ENCODE results near the gene OTOP3.

DNA sequence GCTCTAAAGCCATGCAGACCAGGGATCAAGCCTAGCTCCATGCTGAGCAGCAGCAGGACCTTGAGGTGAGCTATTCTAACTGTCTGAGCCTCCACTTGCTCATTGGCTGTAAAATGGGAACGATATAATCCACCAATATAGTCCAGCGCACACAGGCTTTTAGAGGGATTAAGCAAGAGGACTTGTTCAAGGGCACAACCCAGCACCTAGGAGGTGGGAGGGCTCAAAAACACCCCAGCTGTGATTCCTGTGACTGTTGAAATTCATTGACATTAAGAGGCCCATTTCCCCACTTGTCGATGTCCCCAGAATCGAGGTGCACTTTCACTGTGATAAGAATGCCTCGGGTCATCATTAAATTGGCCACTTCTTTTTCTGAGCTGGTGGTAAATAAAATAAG lies 16.8 kb upstream of the OTOP3 start:
- TF ChIP-seq EZH2 (IDR thresholded peaks at IDR 0.05; ENCODE audit: low read depth, unreplicated experiment) (no peak), CTCF (conservative IDR thresholded peaks at IDR 0.05; ENCODE audit: low read depth in 2 of 2) (no peak), POLR2AphosphoS5 (IDR thresholded peaks at IDR 0.05; ENCODE audit: low read depth) (no peak), EZH2phosphoT487 (IDR thresholded peaks at IDR 0.05; ENCODE audit: unreplicated experiment) (no peak)

Data from GM23338 (cell line).